Urothelium cell line (cell line): ENCODE measurements around the gene ZCCHC24.

Experiments used
- DNase-seq: peaks from one replicate; pipeline ENCODE4 v3.0.0; 2011; ENCODE audit warnings: low spot score, mixed read lengths
- FAIRE-seq: peaks from 2 replicates; lab custom pipeline; 2011; peaks lifted over from hg19 to GRCh38; lab: Jason Lieb, UNC

ZCCHC24 gene

DNA sequence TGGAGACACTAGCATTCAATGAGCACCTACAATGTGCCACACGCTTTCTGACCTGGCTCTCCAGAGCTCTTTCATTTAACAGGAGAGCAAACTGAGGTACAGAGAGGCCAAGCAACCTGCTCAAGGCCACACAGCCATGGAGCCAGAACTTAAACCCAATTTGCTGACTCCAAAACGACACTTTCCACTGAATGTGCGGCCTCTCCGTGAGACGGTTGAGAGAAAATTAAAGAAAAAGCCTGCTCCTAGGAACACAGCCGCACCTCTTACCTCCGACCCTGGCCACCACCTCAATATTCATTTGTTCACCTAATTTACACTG lies 42.8 kb downstream of the ZCCHC24 start:
- FAIRE-seq (no peak), DNase-seq (no peak)

DNA sequence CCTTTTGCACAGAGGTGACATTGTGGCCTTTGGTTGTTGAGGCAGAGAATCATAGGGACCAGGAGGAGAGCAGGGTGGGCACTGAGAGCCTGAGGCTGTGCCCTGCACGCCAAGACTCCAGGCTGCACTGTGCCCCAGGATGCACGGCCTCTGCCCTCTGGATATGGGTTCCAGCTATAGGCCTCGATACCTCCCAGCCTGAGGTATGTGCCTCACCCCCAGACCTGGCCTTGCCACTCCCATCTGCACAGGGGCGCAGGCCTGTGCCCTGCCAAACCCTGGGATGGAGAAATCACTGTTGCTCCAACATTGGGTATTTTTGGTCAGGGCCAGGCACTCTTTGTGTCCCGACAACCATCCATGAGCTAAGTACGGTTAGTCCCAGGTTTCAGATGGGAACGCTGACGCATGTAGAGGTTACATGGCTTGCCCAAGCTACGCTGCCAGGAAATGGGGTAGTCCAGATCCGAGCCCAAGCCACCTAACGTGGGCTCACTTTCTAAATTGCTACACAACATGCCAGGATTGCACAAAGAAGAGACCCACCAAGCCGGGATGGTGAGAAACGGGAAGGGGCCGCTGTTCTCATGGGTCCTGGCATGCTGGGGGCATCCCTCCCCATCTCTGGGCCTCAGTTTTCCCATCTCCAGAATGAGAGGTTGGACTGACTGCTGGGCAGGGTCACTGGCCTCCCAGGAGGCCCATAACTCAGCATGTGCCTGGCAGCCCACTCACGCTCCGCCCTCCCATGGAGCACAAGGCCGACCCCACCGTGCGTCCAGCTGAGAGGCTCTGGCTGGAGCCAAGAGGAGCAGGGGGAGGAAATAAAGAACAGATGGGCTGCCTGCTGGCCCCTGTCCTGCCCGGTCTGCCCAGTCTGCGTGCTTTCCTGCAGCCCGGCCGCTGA lies 44.2 kb downstream of the ZCCHC24 start:
- FAIRE-seq = no peak

DNA sequence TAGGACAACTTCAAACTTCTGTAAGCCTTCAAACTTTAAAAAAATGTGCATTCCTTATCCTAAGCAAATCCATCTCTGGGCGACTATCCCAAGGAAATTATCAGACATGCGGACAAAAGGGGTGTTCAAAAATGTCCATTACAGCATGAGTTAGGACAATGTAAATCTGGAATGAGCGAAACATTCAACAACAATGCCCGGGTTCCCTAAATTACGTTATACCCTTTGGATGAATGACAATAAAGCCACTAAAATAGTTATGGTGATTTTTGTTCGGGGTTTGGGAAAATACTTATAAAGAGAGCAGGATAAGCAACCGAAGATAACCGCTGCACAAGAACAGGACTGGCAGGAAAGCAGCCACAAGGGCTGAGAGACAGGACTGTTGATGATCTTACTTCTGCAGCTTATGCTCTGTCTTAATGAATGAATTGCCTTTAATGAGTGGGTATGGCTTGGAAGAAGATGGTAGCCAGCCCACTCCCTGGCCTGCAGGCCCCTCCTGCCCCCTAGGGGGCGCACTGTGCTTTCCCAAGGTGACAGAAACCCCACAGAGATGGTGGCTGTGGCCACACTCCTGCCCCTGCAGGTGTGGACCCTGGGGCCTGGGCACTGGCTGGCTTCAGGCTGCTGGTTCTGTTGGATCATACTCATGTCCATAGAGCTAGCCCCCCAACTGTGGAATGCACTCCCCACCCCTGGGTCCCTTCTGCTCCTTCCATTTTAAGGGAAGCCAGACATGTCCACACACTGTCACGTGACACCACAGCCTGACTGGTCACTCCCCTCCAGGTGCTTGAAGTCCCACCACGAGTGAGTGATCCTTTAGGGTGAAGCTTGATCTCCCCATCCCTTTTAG lies 45.0 kb downstream of the ZCCHC24 start:
- DNase-seq (no peak), FAIRE-seq (peak; percentile 87)

More for the DNA sequence above, 44.2 kb downstream of the ZCCHC24 start:
- DNase-seq = no peak

GRCh38 chr10:79399223-79399831 lies 46.1 kb downstream of the ZCCHC24 start:
- peak; percentile 97 for FAIRE-seq
- DNase-seq = peak; percentile 96

DNA sequence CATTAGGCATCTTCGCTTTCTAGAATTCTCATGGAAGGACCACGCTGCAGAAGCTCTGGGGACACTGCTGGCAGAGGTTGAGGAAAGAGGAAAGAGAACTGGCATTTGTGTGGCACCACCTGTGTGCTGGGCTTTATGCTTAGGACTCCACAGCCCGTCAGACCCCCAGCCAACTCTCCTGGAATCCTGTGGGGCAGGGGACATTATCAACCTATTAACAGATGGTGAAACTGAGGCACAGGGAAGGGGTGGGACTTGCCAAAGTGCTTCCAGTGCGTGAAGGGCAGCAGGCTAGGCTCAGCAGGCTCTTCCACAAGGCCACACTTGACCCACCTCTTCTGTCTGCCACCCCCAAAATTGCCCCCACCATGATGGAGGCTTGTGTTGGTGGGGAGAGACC lies 46.8 kb downstream of the ZCCHC24 start:
- FAIRE-seq (no peak), DNase-seq (no peak)

GRCh38 chr10:79397575-79398303 lies 47.7 kb downstream of the ZCCHC24 start:
- FAIRE-seq (no peak), DNase-seq (no peak)

- peak; percentile 56 for FAIRE-seq
These were observed 48.4 kb downstream of the ZCCHC24 start for GRCh38 chr10:79397051-79397450.

GRCh38 chr10:79396520-79396919 lies 48.9 kb downstream of the ZCCHC24 start:
- no peak for FAIRE-seq
- DNase-seq = no peak

More at GRCh38 chr10:79397051-79397450, 48.4 kb downstream of the ZCCHC24 start:
- DNase-seq = no peak

GRCh38 chr10:79394664-79395063 lies 50.8 kb downstream of the ZCCHC24 start:
- no peak for DNase-seq

GRCh38 chr10:79393924-79394610 lies 51.4 kb downstream of the ZCCHC24 start:
- FAIRE-seq (no peak), DNase-seq (no peak)

More at GRCh38 chr10:79394664-79395063, 50.8 kb downstream of the ZCCHC24 start:
- FAIRE-seq = no peak

DNA sequence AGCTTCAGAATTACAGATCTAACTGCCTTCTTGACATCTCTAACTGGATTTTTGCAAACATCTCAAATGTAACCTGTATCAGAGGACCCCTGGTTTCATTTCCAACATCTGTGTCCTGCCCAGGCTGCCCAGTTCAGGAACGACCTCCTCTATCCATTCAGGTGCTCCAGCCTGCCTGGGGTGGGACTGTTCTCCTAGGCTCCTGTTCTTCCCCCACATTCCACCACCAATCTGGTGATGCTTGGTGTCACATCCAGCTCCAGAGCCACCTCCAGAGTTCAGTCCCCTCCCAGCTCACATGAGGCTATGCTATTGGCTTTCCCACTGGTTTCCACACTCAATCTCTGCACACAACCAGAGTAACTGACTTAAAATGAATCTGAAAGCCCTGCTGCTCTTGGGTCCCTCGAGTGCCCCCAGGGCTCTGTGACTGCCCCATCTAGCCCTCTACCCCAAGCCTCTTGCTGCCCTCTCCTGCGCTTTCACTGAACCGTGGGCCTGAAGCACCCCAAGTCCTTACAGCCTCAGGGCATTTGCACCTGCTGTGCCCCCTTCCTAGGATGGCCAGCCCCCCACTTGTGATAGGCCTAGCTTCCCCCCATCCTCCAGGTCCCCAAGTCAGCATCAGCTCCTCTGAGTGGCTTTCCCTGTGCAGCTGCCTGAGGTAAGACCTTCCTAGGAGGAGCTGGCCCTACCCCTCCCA lies 52.1 kb downstream of the ZCCHC24 start:
- no peak for FAIRE-seq

DNA sequence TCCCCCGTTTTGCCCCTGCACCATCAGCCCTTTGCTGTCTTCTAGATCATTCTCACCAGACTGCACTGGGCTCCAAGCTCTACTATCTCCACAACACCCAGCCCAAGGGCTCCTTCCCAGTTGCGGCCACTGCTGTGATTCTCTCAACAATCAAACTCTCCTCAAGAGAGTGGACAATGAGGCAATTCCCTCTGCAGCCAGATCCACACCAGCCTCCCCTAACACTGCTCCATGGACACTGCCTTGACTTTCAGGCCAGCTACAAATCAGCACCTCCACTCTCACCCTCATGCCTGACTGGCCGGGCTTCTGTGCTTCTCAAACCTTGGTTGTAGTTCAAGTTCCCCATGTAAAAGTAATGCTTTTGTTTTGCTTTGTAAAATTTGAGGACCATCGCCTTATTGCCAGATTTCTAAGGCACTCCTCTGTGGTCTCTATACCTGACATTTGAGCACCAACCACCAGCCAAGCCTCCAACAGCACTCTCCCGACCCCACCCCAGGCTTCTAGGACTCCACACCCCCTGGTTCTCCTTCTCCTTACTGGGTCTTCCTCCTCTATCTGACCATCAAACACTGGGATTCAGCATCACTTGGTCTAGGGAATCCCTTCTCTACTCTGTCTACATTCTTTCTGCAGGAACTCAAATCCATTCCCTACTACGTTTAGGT lies 52.8 kb downstream of the ZCCHC24 start:
- FAIRE-seq (no peak), DNase-seq (no peak)

More for the DNA sequence above, 52.1 kb downstream of the ZCCHC24 start:
- DNase-seq = no peak

GRCh38 chr10:79392020-79392398 lies 53.4 kb downstream of the ZCCHC24 start:
- DNase-seq (no peak), FAIRE-seq (no peak)

DNA sequence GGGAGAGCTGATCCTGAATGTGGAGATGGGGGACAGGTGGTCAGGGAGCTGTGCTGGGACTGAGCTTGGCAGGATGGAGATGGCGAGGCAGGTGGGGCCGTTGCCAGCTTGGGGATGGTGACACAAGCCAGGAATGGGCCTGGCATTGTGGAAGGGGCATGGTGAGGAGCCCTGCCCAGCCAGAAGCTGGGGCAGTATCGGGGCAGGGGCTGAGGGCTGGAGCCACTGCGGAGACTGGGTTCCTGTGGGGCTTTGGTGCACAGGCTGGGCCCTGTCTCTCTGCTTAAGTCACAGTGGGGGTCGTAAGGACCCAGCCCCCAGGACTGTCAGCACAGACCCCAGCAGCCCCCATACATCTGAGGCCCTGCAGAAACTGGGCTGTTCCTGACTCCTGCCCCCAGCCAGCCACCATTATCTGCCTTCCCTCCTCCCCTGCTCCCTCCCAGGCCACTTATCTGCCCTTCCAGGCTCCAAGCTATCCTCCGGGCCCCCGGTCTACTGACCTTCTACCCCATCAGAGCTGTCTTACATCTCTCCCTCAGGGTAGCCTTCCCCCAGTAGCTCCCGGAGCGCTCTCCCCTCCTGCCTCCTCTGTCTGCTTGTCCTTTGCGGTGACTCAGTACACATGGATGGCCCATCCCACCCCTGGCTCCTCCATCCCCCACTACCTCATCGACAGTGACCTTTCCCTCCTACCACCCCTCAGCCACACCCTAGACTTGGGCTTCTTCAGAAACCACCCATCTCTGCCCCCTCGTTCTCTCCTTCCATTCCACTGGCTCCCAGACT lies 54.0 kb downstream of the ZCCHC24 start:
- peak; percentile 48 for FAIRE-seq
- no peak for DNase-seq

DNA sequence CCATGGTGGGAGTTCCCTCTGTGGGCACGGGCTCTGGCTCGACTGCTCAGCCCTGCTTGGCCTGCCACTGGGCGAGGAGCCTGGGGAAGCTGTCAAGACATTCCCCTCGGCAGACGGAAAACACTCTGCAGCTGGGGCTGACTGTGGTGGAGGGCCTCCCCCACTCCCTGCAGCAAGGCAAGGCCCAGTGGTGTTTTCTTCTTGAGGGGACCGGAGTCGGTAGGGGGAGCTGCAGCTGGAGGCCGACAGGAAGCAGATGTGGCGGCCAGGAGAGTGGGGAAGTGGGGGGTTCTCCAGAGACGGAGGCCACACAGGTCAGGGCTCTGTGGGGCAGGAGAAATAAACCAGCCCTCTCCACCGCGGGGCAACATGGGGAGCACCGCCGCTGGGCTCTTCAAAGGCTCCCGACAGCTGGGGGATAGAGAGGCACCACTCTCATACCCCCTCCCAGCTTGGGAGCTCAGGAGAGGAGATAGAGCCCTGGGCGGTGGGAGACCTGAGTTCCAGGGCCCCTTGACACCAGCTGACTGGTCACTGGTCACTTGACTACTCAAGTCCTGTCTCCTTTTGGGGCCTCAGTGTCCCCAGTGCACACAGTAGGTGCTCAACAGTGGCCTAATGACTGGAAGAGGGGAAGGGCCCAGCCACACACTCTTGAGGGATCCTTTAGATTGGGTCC lies 54.7 kb downstream of the ZCCHC24 start:
- DNase-seq = no peak
- FAIRE-seq = no peak

- FAIRE-seq = no peak
- DNase-seq = no peak
These were observed 55.4 kb downstream of the ZCCHC24 start for GRCh38 chr10:79390057-79390456.

GRCh38 chr10:79387974-79388850 lies 57.2 kb downstream of the ZCCHC24 start:
- DNase-seq (no peak), FAIRE-seq (no peak)
